SK-N-DZ (cell line): Measurements from ENCODE around the gene CELF4.

Source experiments
- DNase-seq: peaks from one replicate; pipeline ENCODE4 v3.0.0-alpha.2; 2015; ENCODE audit warnings: low spot score

Gene CELF4

DNA sequence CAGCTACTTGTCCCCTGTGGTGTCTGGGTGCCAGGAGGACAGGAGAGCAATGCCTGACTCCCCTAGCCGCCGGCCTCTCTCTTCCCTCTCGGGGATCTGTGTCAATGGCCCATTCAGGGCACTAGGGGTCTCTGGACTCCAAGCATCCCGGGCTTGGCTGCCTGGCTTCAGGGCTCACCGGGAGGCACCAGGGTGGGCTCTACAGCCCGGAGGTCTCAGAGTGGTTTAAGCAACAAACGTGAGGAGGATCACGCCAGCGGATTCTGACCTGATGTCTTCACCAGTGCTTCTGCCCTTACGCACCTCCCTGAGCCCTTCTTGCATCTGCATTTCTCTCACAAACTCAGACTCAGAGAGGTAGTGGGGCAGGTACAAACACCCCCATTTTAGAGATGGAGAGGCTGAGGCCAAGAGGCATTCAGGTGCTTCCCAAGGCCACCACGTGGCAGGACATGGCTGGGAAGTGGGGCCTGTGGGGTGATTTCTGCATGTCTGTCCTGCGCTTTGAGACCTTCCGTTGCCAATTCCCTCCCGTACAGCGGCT lies 243.0 kb downstream of the CELF4 start:
- peak; percentile 71 for DNase-seq

DNA sequence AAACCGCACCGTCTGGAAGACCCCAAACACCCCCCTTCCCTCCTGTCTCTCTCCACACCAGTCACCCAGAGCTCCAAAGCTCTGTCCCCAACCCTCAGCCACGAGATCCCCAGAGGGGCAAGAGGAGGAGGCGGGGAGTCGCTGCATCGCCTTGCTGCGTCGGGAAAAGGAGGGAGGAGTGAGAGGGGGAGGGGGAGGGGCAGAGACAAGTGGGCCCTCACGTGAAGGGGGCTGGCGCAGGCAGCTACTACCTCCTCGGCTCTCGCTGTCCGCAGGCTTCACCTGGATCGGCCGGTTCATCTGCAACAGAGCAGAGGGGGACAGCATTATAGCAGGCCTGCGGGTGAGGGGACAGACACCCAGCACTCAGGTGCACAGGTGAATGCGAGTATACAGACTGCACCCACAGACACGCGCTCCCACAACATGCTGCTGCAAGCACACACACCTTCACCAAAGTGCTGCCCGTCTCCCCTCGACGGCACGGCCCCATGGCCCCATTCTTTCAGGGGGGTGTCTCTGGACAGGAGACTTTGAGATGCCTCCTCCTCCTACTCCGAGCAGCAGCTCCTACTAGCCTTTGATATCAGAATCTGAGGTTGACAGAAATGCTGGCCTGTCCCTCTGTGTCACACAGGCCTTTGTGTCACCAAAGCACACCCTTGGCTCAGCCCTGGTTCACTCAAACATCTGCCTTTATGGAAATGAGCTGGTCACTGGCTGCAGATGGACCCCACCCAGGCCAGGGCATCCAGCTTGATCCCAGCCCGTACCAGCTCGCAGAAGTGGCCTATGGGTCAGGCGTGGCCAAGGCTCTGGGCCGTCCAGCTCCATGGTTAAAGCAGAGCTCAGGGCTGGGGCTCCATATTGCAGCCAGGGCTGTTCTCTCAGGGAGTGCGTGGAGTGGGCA lies 243.8 kb downstream of the CELF4 start:
- DNase-seq = no peak

DNA sequence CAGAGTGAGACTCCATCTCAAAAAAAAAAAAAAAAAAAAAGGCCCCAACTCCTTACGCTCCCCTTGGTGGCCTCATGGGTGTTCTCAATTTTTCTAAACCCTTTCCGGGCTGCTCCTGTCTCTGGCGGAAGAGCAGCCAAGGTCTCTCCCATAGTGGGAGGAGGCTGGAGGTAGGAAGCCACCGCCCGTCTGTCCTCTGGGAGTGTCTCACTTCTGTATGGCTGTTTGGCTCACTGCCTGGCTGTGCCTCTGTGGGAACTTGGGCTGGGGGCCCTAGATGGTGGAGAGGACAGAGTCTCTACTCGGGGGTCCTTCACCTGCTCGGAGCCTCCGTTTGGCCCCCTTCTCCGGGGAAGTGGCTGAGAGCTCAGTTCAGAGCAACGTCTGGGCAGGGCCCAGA lies 245.3 kb downstream of the CELF4 start:
- DNase-seq = no peak

DNA sequence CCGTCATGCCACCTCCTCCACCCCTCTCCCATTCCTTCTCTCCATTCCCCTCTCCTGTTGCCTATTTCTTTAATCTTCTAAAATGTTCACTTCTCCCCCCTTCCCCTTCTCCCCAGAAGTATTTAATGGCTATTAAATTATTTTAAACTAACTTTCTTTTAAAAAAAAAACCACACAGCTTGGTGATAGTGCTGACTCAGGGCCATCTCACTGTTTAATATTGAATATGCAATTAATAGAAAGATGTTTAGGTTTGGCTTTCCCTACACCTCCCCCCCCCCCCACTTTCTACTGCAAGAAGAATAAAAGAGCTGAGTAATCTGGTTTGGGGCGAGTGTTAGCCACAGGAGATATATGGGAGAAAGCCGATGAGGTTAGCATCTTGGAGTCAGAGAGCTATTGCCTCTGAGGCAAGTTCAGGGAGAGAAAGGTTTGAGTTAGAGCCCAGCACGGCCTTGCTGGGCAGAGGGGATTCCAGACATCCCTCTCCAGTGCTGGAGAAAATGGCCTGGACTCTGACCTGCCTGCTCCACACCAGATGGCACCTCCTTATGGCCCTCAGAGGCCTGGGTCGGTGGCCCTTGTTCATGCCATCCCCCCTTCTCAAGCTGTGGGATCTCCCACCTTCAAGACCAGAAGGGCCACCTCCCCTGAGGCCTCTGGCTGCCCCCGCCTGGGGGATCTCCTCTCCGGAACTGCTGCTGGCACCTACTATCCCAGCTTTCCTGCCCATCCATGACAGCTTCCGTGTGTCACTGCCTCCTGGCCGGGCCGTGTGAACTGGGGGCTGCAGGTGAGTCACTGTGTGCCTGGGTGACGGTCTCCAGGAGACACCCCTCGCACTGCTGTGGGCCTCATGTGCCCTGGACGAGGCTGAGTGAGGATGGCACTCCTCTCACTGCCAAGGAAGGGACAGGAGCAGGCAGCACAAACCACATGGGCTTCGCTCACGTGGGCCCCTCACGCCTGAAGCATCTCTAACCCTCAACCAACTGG lies 246.9 kb downstream of the CELF4 start:
- DNase-seq = no peak

DNA sequence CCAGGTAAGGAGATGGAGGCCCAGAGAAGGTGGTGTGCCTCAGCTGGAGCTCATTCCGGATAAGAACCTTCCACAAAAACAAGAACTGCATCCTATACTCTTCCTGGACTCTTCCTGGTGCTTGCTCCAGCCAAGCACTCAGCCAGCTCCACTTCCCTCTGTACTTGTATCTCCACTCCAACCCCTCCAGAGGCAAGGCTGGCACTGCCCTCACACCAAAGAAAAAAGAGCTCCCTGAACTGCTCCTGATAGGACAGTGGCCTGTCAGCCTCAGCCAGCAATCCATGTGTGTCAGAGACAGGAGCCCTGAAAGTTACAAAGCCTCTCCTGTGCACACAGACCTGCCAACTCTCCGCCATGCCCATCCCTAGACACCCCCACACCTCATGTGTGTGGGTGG lies 248.1 kb downstream of the CELF4 start:
- DNase-seq = no peak

DNA sequence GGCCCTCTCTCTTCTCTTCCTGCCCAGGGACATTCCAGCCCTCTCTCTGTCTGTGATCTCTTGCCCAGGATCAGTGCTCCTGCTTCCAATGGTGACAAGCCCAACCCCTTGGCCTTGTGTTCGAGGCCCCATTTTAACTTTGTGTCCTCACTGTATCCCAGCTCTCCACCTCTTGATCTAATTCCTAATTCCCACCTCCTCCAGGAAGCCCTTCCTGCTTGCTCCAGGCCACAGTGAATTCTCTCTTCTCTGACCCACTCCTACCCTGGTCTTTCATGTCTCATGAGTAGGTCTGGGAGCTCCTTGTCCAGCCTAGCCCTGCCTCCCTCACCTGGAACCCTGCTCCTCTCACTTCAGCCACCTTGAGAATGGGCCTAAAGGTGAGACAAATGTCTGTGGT lies 249.1 kb downstream of the CELF4 start:
- DNase-seq = no peak

DNA sequence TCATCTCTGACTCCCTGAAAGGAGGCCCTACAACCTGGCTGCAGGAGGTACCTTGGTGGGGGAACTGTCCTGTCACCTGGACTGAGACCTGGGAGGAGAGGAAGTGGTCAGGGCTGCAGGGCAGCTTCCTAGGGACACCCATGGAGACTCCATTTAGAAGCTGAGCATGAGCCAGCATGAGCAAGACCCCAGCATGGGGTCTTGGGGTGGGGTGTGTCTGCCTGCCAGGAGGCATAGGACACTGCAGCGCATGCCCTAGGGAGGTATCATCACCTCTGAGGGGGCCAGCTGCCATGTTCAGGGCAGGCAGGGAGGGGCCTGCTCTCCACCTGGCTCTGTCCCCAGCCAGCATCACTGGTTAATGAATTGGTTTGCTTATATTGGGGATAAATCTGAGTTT lies 249.7 kb downstream of the CELF4 start:
- no peak for DNase-seq

DNA sequence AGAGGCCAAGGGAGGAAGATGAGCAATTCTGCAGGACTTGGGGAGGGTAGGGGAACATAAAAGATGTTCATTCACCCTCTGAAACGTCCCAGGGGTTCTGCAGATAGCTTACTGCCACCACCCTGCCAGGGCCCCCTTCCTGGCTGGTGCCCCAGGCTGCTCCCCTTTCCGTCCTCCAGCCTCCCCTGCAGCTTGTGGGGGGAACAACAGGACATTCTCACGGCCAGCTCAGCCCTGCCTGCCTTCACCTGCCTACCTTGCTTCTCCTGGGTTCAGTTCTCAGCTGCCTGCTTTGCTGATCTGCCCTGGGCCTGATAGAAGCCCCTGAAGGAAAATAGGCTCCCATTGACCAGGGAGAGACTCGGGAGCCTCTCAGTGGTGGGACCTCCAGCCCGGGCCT lies 251.1 kb downstream of the CELF4 start:
- no peak for DNase-seq

DNA sequence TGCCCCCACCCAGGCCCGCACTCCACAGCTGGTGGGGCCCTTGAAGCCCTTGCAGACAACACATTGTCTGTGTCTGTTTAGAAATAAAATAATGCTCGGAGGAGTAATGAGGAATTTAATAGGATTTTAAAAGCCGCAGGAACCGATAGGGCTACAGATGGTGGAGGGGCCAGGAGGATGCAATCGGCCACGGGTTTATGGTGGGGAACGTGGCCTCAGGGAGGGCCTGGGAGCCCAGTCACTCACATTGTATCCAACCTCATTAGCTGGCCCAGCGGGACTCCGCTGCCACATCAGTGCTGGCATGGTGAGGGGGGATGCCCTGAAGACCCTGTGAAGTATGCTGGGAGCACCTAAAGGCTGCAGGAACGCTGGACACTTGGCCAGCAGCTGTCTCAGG lies 252.0 kb downstream of the CELF4 start:
- DNase-seq = no peak

DNA sequence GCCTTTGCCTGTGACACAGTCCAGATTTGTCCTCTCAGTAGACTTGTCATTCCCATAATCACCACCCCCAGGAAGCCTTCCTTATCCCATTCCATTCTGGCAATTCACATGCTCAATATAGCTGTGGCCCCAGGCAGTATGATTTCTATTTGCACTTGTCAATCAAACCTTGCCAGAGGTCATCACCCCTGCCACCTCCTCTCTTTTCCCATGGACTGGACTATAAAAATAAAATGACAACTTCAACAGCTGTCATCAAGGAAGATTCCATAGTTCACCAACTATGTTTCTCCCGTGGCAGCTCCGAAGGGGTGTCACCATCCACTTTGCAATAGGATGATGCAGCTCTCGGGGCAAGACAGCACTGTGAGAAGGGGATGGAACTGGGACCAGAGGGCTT lies 255.7 kb downstream of the CELF4 start:
- DNase-seq = no peak

DNA sequence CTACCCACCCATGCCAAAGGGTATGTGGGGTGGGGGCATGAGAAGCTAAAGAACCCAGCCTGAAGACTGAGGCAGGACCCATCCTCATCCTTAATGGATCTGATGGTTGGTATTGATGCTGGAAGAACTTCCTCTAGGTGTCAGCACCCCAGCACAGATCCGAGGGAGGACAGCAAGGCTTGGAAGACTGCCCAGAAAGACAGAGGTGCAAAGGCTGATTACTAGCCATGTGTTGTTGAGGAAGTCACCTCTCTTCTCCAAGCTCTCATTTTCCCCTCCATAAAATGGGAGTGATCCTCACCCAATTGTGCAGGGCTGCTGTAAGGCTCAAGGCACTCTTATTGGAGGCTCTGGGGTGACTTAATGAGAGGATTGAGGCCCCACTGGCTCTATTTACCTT lies 256.5 kb downstream of the CELF4 start:
- no peak for DNase-seq

DNA sequence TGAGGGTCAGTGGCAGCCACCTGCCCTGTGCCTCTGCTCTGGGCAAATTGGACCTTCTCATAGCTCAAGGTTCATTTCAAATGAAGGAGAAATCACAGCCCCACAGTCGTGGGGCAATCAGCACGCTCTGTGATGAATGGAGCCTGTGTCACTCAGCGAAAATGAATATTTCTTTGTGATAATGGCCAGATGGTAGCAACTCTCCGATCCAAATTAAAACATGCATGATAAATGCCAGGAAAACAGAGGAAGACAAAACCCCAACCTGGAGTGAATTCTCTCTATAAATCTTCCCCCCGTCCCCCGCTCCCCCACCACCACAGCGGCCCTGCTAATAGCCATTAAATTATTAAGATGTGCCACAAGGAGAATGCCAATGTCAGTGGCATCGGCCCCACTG lies 258.4 kb downstream of the CELF4 start:
- no peak for DNase-seq

DNA sequence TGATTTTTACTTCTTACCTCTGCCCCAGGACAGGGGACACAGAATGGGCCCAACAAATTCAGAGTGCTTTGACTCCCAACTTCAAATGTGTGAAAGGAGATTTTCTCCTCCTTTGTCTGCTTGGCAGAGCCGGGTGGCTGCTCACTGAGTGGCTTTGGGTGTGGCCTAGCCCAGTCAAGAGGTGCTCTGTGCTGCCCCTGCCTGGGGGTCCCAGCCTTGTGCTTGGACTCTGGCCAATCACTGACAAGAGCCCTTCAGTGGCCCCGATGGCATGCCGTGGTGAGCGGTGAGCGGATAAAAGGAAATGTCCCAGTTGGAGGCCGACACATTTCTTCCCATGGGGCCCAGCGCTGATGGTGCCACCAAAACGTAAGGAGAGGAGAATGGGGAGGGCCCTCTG lies 259.2 kb downstream of the CELF4 start:
- DNase-seq = no peak

DNA sequence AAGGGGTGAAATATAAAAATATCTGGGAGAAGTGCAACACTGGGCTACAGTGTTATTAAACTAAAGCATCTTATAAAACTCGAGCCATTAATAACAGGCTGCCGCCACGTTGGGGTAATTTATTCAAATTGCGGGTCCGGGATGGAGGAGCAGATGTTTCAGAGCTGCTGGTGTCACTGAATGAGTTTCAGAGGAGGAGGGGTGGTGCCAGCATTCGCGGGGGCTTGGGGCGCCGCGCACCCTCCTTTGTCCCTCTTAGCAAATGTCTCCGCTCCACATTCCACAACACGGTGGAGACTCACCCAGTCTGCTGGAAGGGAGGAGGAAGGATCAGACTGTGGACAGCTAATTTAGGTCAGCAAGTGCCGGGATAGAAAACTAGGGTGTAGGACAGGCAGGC lies 260.5 kb downstream of the CELF4 start:
- DNase-seq = no peak

DNA sequence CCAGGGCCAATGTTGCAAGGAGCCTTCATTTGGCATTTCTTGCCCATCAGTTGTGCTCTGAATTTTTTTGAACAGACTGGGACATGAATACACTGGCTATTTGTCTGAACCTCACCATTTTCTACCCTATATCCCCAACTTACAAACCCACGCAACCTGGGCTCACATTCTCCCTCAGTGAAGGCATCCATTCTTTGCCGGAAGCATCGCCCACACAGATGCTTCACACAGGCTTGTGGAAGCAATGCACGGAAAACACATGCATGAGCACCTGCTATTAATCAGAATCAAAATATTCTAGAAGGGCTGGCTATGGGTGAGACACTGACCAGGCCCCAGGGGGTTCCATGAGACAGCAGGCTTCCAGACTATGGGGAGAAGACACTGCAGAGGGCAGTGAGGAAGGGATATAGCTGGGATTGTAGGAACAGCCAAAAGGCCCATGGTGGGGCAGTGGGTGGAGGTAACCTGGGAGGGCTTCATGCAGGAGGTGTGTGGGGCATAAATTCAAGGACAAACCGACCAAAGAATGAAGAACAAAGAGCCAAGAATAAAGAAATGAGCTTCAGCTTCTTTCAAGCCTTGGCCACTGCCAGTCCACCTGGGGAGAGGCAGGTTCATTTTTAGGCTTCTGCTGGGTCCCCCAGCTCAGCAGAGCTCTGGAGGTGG lies 261.5 kb downstream of the CELF4 start:
- no peak for DNase-seq

DNA sequence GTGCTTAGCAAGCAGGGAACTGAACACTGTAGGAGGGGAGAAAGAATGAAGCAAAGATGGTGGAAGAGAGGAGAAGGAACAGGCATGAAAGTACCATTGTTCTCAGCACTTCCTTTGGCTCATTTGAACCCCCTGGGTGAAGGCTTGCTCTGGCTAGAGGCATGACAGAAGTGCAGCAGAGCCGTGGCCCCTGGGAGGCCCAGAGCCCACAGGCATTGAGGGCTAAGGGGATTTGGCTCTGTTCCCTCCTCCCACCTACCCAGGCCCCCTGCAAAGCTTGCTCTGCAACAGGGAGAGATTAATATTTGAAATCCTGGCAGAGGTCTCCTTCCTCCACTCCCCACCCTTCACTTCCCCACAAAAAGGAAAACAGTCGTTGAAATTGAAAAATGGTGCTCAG lies 262.6 kb downstream of the CELF4 start:
- no peak for DNase-seq

DNA sequence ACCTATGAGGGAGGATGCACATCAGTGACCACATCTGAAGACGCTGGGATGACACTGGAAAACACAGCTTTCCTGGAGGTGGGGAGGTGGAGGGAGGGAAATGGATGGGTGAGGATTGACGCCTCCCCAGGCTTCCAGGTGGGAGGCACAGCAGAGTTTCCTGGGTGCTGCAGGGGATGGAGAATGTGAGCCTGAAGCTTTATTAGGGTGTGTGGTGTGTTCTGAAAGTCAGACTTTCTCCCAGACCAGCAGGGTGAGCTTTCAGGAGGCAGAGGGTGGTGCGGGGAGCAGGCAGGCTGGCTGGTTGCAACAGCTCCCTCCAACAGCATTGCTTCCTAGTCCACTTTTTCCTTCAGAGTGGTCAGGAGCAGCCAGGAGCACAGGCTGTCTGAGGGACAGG lies 263.1 kb downstream of the CELF4 start:
- DNase-seq = no peak

DNA sequence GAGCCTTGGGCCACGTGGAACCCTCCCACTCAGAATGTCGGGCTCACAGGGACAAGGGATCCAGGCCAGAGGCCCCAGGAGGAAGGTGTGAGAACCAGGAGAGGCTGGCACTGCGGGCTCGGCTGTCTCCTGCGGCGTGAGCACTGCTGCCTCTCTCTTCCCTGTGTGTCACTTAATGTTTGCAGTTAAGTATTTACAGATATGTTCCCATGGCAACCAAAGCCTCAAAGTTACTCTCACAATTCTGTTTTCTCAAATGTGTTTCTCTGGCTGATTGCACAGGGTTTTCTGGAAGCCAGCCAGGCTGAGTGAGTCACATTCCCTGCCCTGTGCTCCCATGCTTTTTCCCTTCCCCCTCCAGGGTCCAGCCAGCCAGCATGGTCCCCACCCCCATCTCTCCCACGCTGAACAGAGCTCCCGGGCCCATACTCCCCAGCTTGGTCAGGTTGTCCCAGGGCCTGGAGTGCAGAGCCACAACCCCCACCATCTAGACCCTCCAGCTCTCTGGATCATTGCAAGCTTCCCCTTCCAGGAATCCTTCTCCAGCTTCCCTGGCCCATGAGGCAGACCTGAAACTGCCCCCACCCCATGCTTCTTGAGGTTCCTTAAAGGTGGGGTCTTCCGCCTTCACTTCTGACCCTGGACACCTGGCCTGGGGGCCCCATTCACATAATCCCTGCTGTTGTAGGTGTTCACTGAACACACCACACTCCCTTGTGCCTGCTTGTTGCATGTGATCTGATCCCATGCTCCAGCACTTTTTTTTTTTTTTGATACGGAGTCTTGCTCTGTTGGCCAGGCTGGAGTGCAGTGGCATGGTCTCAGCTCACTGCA lies 265.9 kb downstream of the CELF4 start:
- DNase-seq = peak; percentile 48

DNA sequence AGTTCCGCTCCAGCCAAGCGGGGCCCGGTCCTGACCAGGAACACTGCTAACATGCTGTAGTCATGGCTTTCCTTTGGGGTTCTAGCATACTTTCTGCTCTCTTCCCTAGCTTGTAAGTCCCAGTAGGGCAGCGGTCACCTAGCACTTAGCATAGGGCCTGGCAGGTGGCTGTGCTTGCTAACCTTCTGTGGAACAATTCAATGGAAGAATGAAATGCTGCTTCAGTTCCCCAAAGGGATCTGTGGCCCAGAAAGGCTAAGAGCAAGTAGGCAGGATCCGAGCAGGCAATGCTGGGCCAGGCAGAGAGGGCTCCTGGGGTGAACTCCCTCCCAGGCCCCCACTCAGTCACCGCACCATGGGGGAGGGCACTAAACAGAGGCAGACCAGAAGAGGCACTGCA lies 266.8 kb downstream of the CELF4 start:
- DNase-seq = no peak

DNA sequence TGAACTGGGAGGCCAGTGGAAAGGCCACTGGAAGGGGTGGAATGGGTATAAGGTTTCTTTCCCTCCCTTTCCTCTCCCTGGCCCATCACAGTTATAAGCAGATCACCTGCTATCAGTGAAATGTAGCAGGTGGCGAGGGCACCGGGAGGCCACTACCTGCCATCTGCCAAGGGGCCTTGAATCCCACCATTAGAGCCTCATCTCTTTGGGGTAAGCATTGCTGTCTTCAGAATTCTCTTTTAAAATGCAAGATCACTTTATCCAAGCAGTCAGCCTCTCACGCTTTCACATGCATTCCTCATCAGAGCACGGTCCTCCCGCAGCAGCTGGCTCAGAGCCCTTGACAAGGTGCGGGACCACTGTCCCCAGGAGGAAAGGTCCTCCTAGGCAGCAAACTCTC lies 268.5 kb downstream of the CELF4 start:
- peak; percentile 27 for DNase-seq

DNA sequence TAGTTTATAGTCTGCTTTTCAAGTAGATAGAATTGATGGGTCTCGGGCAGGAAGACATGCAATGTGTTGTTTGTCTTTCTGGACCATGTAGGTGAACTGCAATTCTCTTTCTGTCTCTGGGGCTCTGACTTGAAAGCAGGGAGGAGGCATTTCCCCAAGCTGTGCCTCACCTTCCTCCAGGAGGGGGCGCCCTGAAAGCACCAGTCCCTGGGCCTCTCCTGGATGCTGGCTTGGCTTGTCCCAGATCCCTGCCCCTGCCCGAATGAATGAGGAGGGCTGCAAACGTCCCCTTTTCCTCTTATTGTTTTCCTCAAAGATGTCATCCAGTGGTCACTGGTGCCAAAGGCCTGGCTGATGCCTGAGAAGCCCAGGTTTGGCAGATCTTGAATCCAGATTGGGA lies 270.6 kb downstream of the CELF4 start:
- DNase-seq = no peak
